Esophagus squamous epithelium (tissue), 4 donors: ENCODE results near the gene TEC.
"Not testable (repeated sequence)": the region's sequence is repeated elsewhere in the genome, so short reads cannot be mapped to it uniquely, and the experiment has no call there.

Experiments
- CTCF ChIP-seq, 6 experiments: fragments of 450-650 bp in 4 of 6; fragments of 200-600 bp in 2 of 6; sonication (generic) in 2 of 6; IDR thresholded peaks; one replicate each; pipeline ENCODE4 v1.5.1; 2016 to 2019; ENCODE audit warnings: antibody characterized with exemption in 6 of 6, mild to moderate bottlenecking in 4 of 6, moderate library complexity in 4 of 6
- POLR2A ChIP-seq, 4 donors: fragments of 450-650 bp; IDR thresholded peaks; one replicate each; pipeline ENCODE4 v1.6.1; 2017; ENCODE audit warnings: antibody characterized with exemption in 4 of 4, mild to moderate bottlenecking in 4 of 4, moderate library complexity in 3 of 4

- not testable (repeated sequence) for TF ChIP-seq CTCF, POLR2A (IDR thresholded peaks at IDR 0.05)
These were observed 50.2 kb downstream of the TEC start for GRCh38 chr4:48219430-48219829.
